ENCODE measurements around the gene ELANE.

ELANE gene

DNA sequence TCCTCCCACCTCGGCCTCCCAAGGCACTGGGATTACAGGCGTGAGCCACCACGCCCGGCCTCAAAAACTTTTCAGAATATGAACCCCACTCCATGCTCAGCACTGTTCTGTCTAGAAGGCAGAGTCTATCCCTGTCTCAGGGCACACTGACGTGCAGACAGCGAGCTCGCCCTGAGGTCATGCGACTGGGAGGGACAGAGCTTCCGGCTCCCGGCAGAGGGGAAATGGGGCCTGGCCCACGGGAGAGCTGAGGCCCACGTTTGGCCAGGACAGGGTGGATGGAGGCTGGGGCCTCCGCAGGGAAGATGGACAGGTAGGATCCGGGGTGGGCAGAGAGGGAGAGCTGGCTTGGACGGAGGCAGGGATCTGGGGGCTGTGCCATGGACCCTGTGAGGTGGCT is 27.2 kb upstream of the ELANE start:
- H3F3A ChIP-seq (ENCODE audit: low read depth) = no peaks in the 10 kb centered on the region
- no peaks in the 10 kb centered on the region for H3K36me3 ChIP-seq (ENCODE audit: insufficient read depth, low read length)
- H4K20me1 ChIP-seq (ENCODE audit: insufficient read depth, low read length, poor library complexity, severe bottlenecking) = no peaks in the 10 kb centered on the region
- H3K4me1 ChIP-seq (ENCODE audit: insufficient read depth, low read length, poor library complexity, severe bottlenecking) = no peaks in the 10 kb centered on the region
- H3K4me2 ChIP-seq (ENCODE audit: low read depth, low read length, poor library complexity, severe bottlenecking) = no peak overlapping the region
- no peak overlapping the region for H3K9ac ChIP-seq (ENCODE audit: low read depth, low read length, poor library complexity, severe bottlenecking)
- H3K9me2 ChIP-seq (replicated peaks; ENCODE audit: low read depth, low read length) = no peaks in the 10 kb centered on the region
- no peaks in the 10 kb centered on the region for H3K79me2 ChIP-seq (ENCODE audit: insufficient read depth, low read length)
- H2AFZ ChIP-seq (ENCODE audit: low read length) = no peak overlapping the region
- H3K27me3 ChIP-seq (ENCODE audit: insufficient read depth, low read length, poor library complexity, severe bottlenecking) = no peaks in the 10 kb centered on the region
- no peak overlapping the region for H3K4me3 ChIP-seq (ENCODE audit: low read length, poor library complexity, severe bottlenecking)
- TF ChIP-seq, protein P1, sequence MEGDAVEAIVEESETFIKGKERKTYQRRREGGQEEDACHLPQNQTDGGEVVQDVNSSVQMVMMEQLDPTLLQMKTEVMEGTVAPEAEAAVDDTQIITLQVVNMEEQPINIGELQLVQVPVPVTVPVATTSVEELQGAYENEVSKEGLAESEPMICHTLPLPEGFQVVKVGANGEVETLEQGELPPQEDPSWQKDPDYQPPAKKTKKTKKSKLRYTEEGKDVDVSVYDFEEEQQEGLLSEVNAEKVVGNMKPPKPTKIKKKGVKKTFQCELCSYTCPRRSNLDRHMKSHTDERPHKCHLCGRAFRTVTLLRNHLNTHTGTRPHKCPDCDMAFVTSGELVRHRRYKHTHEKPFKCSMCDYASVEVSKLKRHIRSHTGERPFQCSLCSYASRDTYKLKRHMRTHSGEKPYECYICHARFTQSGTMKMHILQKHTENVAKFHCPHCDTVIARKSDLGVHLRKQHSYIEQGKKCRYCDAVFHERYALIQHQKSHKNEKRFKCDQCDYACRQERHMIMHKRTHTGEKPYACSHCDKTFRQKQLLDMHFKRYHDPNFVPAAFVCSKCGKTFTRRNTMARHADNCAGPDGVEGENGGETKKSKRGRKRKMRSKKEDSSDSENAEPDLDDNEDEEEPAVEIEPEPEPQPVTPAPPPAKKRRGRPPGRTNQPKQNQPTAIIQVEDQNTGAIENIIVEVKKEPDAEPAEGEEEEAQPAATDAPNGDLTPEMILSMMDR (conservative IDR thresholded peaks at IDR 0.05; ENCODE audit: low read length) = no peak
- TF ChIP-seq EZH2phosphoT487 (IDR thresholded peaks at IDR 0.05; ENCODE audit: borderline replicate concordance) = no peak
- no peaks in the 10 kb centered on the region for H3K9me3 ChIP-seq (ENCODE audit: insufficient read depth, low read depth, low read length)

DNA sequence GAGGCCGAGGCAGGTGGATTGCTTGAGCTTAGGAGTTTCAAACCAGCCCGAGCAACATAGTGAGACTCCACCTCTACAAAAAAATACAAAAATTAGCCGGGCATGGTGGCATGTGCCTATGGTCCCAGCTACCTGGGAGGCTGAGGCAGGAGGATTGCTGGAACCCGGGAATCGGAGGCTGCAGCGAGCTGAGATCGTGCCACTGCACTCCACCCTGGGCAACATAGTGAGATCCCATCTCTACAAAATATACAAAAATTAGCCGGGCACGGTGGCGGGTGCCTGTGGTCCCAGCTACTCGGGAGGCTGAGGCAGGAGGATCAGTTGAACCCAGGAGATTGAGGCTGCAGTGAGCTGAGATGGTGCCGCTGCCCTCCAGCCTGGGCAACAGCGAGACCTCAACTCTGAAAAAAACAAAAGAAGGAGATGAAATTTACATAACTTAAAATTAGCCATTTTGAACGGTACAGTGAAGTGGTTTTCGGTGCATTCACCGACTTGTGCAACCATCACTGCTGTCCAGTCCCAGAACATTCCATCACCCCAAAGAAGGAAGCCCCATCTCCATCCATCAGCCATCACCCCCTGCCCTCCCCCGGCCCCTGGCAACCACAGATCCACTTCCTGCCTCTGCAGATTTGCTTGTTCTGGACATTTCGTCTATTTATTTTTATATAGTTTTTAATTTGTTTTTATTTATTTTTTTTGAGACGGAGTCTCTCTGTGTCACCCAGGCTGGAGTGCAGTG is 26.0 kb upstream of the ELANE start:
- no peaks in the 10 kb centered on the region for H3K9me2 ChIP-seq (replicated peaks; ENCODE audit: low read depth, low read length)
- H3K36me3 ChIP-seq (ENCODE audit: insufficient read depth, low read length) = no peaks in the 10 kb centered on the region
- H3K79me2 ChIP-seq (ENCODE audit: insufficient read depth, low read length) = no peaks in the 10 kb centered on the region
- H3K4me3 ChIP-seq (ENCODE audit: low read length, poor library complexity, severe bottlenecking) = no peak overlapping the region
- H3K27me3 ChIP-seq (ENCODE audit: insufficient read depth, low read length, poor library complexity, severe bottlenecking) = no peaks in the 10 kb centered on the region
- no peak overlapping the region for H2AFZ ChIP-seq (ENCODE audit: low read length)
- no peaks in the 10 kb centered on the region for H3F3A ChIP-seq (ENCODE audit: low read depth)
- H3K4me1 ChIP-seq (ENCODE audit: insufficient read depth, low read length, poor library complexity, severe bottlenecking) = no peaks in the 10 kb centered on the region
- H3K4me2 ChIP-seq (ENCODE audit: low read depth, low read length, poor library complexity, severe bottlenecking) = no peak overlapping the region
- H3K9ac ChIP-seq (ENCODE audit: low read depth, low read length, poor library complexity, severe bottlenecking) = no peak overlapping the region
- H3K9me3 ChIP-seq (ENCODE audit: insufficient read depth, low read depth, low read length) = no peaks in the 10 kb centered on the region
- no peaks in the 10 kb centered on the region for H4K20me1 ChIP-seq (ENCODE audit: insufficient read depth, low read length, poor library complexity, severe bottlenecking)
- no peak for TF ChIP-seq EZH2phosphoT487 (IDR thresholded peaks at IDR 0.05; ENCODE audit: borderline replicate concordance)
- TF ChIP-seq, protein P1 (conservative IDR thresholded peaks at IDR 0.05; ENCODE audit: low read length) = no peak

DNA sequence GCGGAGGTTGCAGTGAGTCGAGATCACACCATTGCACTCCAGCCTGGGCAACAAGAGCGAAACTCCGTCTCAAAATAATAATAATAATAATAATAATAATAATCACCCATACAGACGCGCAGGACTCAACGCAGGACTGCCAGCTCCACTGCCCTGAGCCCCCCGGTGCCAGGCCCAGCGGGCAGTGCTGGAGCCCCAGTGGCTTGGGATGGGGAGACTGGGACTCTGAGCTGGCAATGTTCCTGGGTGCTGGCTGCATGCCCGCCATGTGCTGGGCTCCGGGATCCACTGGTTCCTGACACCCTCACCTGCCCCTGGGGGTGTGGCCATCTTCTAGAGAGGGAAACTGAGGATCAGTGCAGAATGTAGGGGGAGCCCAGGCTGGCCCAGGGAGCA is 24.8 kb upstream of the ELANE start:
- Histone ChIP-seq H3K9me2 (replicated peaks; ENCODE audit: low read depth, low read length) (no peaks in the 10 kb centered on the region), H3K36me3 (ENCODE audit: insufficient read depth, low read length) (no peaks in the 10 kb centered on the region), H3K4me1 (ENCODE audit: insufficient read depth, low read length, poor library complexity, severe bottlenecking) (no peaks in the 10 kb centered on the region), H3K27me3 (ENCODE audit: insufficient read depth, low read length, poor library complexity, severe bottlenecking) (no peaks in the 10 kb centered on the region), H3K4me3 (ENCODE audit: low read length, poor library complexity, severe bottlenecking) (no peak overlapping the region), H3K79me2 (ENCODE audit: insufficient read depth, low read length) (no peaks in the 10 kb centered on the region), H3K9me3 (ENCODE audit: insufficient read depth, low read depth, low read length) (no peaks in the 10 kb centered on the region), H2AFZ (ENCODE audit: low read length) (no peak overlapping the region), H3K4me2 (ENCODE audit: low read depth, low read length, poor library complexity, severe bottlenecking) (no peak overlapping the region), H4K20me1 (ENCODE audit: insufficient read depth, low read length, poor library complexity, severe bottlenecking) (no peaks in the 10 kb centered on the region), H3F3A (ENCODE audit: low read depth) (no peaks in the 10 kb centered on the region), H3K9ac (ENCODE audit: low read depth, low read length, poor library complexity, severe bottlenecking) (no peak overlapping the region)
- TF ChIP-seq EZH2phosphoT487 (IDR thresholded peaks at IDR 0.05; ENCODE audit: borderline replicate concordance) = no peak
- TF ChIP-seq, protein P1 (conservative IDR thresholded peaks at IDR 0.05; ENCODE audit: low read length) = no peak
